GM23338 (cell line): ENCODE data around the gene OPN4.

ENCODE experiments used
- CTCF ChIP-seq, 2 experiments: fragments of 200-600 bp in 1 of 2; sonication (generic) in 1 of 2; conservative IDR thresholded peaks; 2 replicates each; pipeline versions ENCODE4 v1.5.1 to v1.6.1; 2016 to 2017; ENCODE audit warnings: antibody characterized with exemption in 2 of 2, low read depth in 2 of 2, mild to moderate bottlenecking in 2 of 2, moderate library complexity in 1 of 2
- EZH2phosphoT487 ChIP-seq: fragments of 200-600 bp; sonication (generic); IDR thresholded peaks from one replicate; pipeline ENCODE4 v1.8.1; 2018; ENCODE audit warnings: antibody characterized with exemption; ENCODE audit not compliant: unreplicated experiment

- TF ChIP-seq EZH2phosphoT487: no peak
- no peak for TF ChIP-seq CTCF (conservative IDR thresholded peaks at IDR 0.05; ENCODE audit: low read depth in 2 of 2)
These were observed 37.7 kb downstream of the OPN4 start for GRCh38 chr10:86692023-86692514.
